ACHN (cell line): ENCODE measurements around the gene ACAA1.

Experiments used
- DNase-seq: peaks from one replicate; pipeline ENCODE4 v3.0.0-alpha.2; 2015
- in situ Hi-C: cut with HindIII; loops from 2 replicates; pipeline ENCODE4 v1.10.0; 2017; ENCODE audit warnings: low sequenced_read_pairs, low pct_ligation_motif_present, low pct_unique_long_range_greater_than_20kb

ACAA1 gene

DNA sequence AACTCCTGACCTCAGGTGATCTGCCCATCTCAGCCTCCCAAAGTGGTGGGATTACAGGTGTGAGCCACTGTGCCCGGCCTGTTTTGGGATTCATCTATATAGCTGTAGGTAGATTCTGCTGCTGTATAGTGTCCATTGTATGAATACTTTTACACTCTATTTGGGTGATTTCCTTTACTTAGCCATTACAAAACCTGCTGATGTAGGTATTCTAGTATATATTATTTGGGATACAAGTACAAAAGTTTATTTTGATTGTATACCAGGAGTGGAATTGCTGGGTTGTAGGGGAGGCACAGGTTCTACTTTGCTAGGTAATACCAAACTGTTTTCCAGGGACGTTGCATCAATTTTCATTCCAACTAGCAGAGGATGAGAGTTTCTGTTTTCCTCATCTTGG lies 18.9 kb upstream of the ACAA1 start:
- in situ Hi-C loops, result no loop called here
- DNase-seq, result no peak

DNA sequence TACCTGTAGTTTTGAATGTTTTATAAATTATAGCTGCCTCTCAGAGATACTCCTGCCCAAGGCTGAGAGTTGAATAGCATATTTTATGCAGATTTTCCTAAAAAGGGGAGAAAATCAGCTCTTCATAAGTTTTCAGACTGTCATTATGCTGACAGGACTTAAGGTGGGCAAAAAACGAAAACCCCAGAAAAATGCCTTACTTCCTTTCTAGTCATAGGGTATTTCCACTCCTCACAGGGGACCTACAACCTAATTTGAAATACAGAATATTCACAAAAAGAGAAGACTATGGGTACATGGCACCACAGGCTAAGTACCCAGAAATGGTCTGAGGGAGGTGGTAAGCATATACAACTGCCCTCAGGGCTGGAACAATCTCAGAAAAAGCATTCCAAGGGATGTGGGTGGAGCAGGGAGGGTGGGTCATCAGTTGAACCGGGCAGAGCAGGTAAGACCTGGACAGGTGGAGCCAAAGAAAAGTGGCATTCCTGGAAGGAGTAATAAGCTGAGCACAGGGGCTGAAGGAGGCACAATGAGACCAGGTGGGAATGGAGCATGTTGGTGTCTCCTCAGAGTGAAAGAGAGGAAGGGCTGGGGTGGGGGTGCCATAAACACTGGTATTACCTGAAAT lies 17.8 kb upstream of the ACAA1 start:
- in situ Hi-C loops, result no loop called here
- DNase-seq, result no peak

- in situ Hi-C loops, result no loop called here
- DNase-seq, result no peak
Observed at GRCh38 chr3:38154033-38154494, 17.1 kb upstream of the ACAA1 start.

GRCh38 chr3:38153221-38153620 lies 16.3 kb upstream of the ACAA1 start:
- in situ Hi-C loops, result no loop called here
- DNase-seq, result no peak

DNA sequence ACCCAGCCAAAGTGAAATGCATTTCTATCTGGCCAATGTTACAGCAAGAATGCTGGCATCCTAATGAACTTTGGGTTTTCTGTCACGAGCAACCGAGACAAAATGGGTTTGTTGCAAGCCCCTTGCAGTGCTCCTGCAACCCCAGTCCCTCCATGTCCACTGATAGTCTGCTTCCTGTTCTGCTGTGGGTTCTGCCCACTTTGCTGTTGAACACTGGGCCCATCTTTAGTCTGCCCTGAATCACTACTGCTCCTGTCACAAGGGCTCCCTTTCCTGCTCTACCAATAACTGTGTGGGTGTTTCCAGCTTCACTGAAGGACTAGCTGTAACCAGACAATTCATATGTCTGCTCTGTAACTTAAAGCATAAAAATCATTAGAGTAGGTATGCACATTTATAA lies 15.7 kb upstream of the ACAA1 start:
- no peak for DNase-seq
- in situ Hi-C loops, result no loop called here

DNA sequence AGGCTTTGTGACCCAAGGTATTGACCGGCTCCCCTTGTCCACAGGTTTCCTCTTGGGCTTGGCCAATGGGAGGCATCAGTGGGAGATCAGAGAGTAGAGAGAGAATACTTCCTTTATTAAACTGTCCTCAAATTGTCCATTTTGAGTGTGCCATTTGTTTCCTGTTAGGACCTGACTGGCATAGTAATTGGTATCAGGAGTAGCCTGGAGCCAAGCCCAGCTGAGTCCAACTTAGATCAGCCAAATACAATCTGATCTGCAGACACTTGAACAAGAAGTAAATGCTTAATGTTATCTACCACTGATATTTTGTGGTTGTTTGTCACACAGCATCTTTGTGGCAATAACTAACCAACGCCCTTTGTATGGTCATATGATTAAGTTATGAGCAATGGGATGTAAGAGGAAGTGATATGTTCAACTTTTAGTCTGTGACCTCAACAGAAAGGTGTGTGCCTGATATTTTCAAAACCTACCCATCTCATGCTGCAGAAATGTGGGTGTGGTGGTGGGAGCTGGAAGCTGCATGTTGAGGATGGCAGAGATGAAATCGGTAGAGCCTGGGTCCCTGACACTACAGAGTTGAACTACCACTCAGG lies 14.8 kb upstream of the ACAA1 start:
- in situ Hi-C loops, result no loop called here
- DNase-seq, result no peak

- in situ Hi-C loops, result no loop called here
- no peak for DNase-seq
Observed at GRCh38 chr3:38150780-38151528, 14.0 kb upstream of the ACAA1 start.

DNA sequence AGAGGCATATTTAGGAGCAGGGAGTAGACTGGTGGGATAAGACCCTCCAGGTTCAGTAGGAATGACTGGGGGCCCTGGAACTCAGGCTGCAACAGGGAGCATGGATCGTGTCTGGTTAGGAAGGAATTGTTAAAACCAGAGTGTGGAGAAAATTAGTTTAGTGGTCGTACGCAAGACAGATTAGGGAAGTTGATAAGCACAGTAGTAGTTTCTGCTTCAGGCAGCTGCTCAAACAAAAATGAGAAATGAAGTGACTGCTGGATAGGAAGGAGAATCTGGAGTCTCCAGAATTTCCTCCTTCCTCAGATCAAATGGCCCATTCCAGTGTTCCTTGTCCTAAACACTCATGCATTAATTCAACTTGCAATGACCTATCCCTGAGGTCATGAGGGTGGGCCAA lies 12.8 kb upstream of the ACAA1 start:
- DNase-seq, result no peak
- in situ Hi-C loops, result no loop called here

GRCh38 chr3:38148311-38148882 lies 11.5 kb upstream of the ACAA1 start:
- in situ Hi-C loops, result no loop called here
- DNase-seq, result no peak

GRCh38 chr3:38147421-38147820 lies 10.5 kb upstream of the ACAA1 start:
- no peak for DNase-seq
- in situ Hi-C loops, result no loop called here

GRCh38 chr3:38146504-38146903 lies 9.6 kb upstream of the ACAA1 start:
- in situ Hi-C loops, result no loop called here
- no peak for DNase-seq

- no peak for DNase-seq
Observed at GRCh38 chr3:38143511-38143910, 6.6 kb upstream of the ACAA1 start.

GRCh38 chr3:38142959-38143358 lies 6.0 kb upstream of the ACAA1 start:
- in situ Hi-C loops, result no loop called here

More at GRCh38 chr3:38143511-38143910, 6.6 kb upstream of the ACAA1 start:
- in situ Hi-C loops, result no loop called here

GRCh38 chr3:38141952-38142273 lies 5.0 kb upstream of the ACAA1 start:
- in situ Hi-C loops, result no loop called here

More at GRCh38 chr3:38142959-38143358, 6.0 kb upstream of the ACAA1 start:
- no peak for DNase-seq

GRCh38 chr3:38141173-38141951 lies 4.4 kb upstream of the ACAA1 start:
- DNase-seq, result no peak
- in situ Hi-C loops, result no loop called here

More at GRCh38 chr3:38141952-38142273, 5.0 kb upstream of the ACAA1 start:
- DNase-seq, result no peak

DNA sequence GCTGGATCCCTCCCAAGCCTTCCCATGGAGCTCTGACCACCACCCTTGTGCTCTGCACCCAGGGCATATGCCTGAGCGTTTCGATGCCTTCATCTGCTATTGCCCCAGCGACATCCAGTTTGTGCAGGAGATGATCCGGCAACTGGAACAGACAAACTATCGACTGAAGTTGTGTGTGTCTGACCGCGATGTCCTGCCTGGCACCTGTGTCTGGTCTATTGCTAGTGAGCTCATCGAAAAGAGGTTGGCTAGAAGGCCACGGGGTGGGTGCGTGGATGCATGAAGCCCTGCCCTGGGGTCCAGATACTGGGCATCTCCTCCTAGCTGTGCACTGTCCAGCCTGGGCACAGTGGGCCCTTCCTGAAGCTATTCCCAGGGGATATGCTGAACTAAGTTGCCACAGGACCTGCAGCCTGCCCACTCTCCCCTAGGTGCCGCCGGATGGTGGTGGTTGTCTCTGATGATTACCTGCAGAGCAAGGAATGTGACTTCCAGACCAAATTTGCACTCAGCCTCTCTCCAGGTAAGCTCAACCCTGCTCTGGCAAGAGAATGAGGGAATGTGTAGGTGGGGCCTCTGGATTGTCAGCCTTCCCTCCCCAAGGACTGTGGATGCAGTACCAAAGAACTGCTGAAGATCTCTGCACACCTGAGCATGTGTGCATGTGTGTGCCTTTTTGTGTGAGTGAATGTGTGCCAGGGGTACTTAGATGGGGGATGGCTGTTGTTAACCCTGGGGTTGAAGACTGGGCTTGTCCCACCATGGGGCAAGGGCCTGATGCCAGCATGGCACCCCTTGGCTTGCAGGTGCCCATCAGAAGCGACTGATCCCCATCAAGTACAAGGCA lies 3.6 kb upstream of the ACAA1 start:
- in situ Hi-C loops, result no loop called here

GRCh38 chr3:38139652-38140051 lies 2.7 kb upstream of the ACAA1 start:
- DNase-seq, result no peak
- in situ Hi-C loops, result no loop called here

More for the DNA sequence above, 3.6 kb upstream of the ACAA1 start:
- no peak for DNase-seq

DNA sequence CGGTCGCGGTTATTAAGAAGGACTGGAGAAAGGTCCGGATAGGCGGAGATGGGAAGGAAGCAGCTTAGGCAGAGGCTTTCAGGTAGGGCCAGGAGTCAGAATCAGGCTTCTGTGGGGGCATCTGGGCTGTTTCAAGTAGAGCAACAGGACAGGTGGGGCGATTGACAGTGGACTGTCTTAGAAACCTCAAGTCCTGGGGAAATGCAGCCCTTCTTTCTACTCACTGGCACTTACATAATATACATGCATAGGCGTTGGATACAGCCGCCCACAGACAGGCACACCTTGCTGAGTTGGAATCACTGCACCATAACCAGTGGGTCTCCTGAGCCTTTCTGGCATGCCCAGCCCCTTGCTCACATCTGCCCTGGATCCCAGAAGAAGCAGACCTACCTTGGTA lies 2.3 kb upstream of the ACAA1 start:
- in situ Hi-C loops, result no loop called here
- DNase-seq, result no peak
